HepG2 (cell line): ENCODE measurements around the gene NSG2.

Experiments used
- AKNA ChIP-seq: sonication (generic); formaldehyde crosslinking; IDR thresholded peaks from 2 replicates; pipeline ENCODE4 v1.4.0; 2020; ENCODE audit warnings: missing genetic modification reagents, borderline replicate concordance
- MAFG ChIP-seq: sonication (generic); formaldehyde crosslinking; IDR thresholded peaks from 2 replicates; pipeline ENCODE4 v1.5.1; 2020; ENCODE audit warnings: mild to moderate bottlenecking, missing genetic modification reagents
- MYC ChIP-seq: sonication (generic); formaldehyde crosslinking; IDR thresholded peaks from 2 replicates; pipeline ENCODE4 v1.9.0; 2021; ENCODE audit warnings: missing genetic modification reagents, borderline replicate concordance
- RAD21 ChIP-seq: fragments of 450-650 bp; formaldehyde crosslinking; IDR thresholded peaks from 2 replicates; pipeline ENCODE4 v1.5.0; 2020; ENCODE audit warnings: mild to moderate bottlenecking
- SETDB1 ChIP-seq: sonication (generic); formaldehyde crosslinking; IDR thresholded peaks from 2 replicates; pipeline ENCODE4 v1.5.1; 2020; ENCODE audit warnings: missing genetic modification reagents, mild to moderate bottlenecking, borderline replicate concordance
- SIX4 ChIP-seq: sonication (generic); formaldehyde crosslinking; IDR thresholded peaks from 2 replicates; pipeline ENCODE4 v1.4.0; 2020; ENCODE audit warnings: missing genetic modification reagents
- STAG1 ChIP-seq: sonication (generic); formaldehyde crosslinking; IDR thresholded peaks from 2 replicates; pipeline ENCODE4 v1.4.0; 2020; ENCODE audit warnings: missing genetic modification reagents
- ZBTB4 ChIP-seq: sonication (generic); formaldehyde crosslinking; IDR thresholded peaks from 2 replicates; pipeline ENCODE4 v1.4.0; 2020; ENCODE audit warnings: missing genetic modification reagents, mild to moderate bottlenecking, borderline replicate concordance
- ZFP36L1 ChIP-seq: sonication (generic); formaldehyde crosslinking; IDR thresholded peaks from 2 replicates; pipeline ENCODE4 v1.8.0; 2022; ENCODE audit warnings: mild to moderate bottlenecking, missing genetic modification reagents, moderate library complexity
- ZNF629 ChIP-seq: sonication (generic); formaldehyde crosslinking; conservative IDR thresholded peaks from 2 replicates; pipeline ENCODE4 v1.5.0; 2020; ENCODE audit warnings: missing genetic modification reagents
- ZNF788 ChIP-seq: sonication (generic); formaldehyde crosslinking; IDR thresholded peaks from 2 replicates; pipeline ENCODE4 v1.5.0; 2020; ENCODE audit warnings: mild to moderate bottlenecking, missing genetic modification reagents, borderline replicate concordance
- TF ChIP-seq, protein P1 (sequence below), 2 experiments: sonication (generic) in 1 of 2; formaldehyde crosslinking in 1 of 2; IDR thresholded peaks; 2 replicates each; pipeline versions ENCODE4 v1.5.1 to v1.6.1; 2011 to 2020; ENCODE audit warnings: borderline replicate concordance in 1 of 2, low read depth in 1 of 2, low read length in 1 of 2, mild to moderate bottlenecking in 1 of 2, missing genetic modification reagents in 1 of 2, moderate library complexity in 1 of 2
- TF ChIP-seq, protein P2 (sequence below): sonication (generic); formaldehyde crosslinking; IDR thresholded peaks from 2 replicates; pipeline ENCODE4 v1.5.0; 2020; ENCODE audit warnings: mild to moderate bottlenecking, missing genetic modification reagents, moderate library complexity

DNA sequence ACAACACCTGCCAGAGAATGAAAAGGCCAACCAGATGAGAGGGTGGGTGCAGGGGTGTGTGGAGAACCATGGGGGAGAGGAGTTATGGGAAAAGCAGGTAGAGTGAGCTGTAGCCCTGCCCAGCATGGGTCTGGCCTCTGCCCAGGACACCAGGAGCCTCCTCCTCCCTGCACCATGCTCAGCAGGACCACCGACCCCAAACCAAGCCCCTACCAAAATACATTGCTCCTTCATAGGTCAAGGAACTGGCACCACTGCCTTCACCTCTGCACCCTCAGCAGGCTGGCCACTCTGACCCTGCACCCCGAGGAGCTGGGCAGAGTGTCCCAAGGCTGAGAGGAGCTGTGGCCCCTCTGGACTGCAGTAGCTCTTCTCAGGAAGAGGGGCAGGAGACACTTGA, 102.0 kb downstream of the NSG2 start:
- TF ChIP-seq ZBTB4 (CRISPR knock-in tag) = no peak
- no peak for TF ChIP-seq ZNF788 (CRISPR knock-in tag)
- TF ChIP-seq, protein P1, sequence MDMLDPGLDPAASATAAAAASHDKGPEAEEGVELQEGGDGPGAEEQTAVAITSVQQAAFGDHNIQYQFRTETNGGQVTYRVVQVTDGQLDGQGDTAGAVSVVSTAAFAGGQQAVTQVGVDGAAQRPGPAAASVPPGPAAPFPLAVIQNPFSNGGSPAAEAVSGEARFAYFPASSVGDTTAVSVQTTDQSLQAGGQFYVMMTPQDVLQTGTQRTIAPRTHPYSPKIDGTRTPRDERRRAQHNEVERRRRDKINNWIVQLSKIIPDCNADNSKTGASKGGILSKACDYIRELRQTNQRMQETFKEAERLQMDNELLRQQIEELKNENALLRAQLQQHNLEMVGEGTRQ (IDR thresholded peaks at IDR 0.05; ENCODE audit: low read depth, low read length) = no peak
- TF ChIP-seq, protein P1 (CRISPR knock-in tag; IDR thresholded peaks at IDR 0.05; ENCODE audit: borderline replicate concordance) = no peak
- no peak for TF ChIP-seq ZNF629 (CRISPR knock-in tag)
- TF ChIP-seq ZFP36L1 (CRISPR knock-in tag) = no peak
- no peak for TF ChIP-seq STAG1 (CRISPR knock-in tag)
- no peak for TF ChIP-seq RAD21 (CRISPR knock-in tag)
- TF ChIP-seq, protein P2, sequence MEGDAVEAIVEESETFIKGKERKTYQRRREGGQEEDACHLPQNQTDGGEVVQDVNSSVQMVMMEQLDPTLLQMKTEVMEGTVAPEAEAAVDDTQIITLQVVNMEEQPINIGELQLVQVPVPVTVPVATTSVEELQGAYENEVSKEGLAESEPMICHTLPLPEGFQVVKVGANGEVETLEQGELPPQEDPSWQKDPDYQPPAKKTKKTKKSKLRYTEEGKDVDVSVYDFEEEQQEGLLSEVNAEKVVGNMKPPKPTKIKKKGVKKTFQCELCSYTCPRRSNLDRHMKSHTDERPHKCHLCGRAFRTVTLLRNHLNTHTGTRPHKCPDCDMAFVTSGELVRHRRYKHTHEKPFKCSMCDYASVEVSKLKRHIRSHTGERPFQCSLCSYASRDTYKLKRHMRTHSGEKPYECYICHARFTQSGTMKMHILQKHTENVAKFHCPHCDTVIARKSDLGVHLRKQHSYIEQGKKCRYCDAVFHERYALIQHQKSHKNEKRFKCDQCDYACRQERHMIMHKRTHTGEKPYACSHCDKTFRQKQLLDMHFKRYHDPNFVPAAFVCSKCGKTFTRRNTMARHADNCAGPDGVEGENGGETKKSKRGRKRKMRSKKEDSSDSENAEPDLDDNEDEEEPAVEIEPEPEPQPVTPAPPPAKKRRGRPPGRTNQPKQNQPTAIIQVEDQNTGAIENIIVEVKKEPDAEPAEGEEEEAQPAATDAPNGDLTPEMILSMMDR (CRISPR knock-in tag) = no peak
- no peak for TF ChIP-seq MAFG (CRISPR knock-in tag)
- TF ChIP-seq AKNA (CRISPR knock-in tag) = no peak
- TF ChIP-seq SETDB1 = no peak
- no peak for TF ChIP-seq MYC (CRISPR knock-in tag)
- TF ChIP-seq SIX4 (CRISPR knock-in tag) = no peak
